ENCODE results near the gene RAB1B.

RAB1B gene

GRCh38 chr11:66322732-66323427, 54.4 kb downstream of the RAB1B start:
- no peak for DNase-seq (ENCODE audit: low spot score)

- DNase-seq (ENCODE audit: low spot score): no peak
These were observed 55.2 kb downstream of the RAB1B start for GRCh38 chr11:66323684-66324083.

GRCh38 chr11:66324664-66325063, 56.2 kb downstream of the RAB1B start:
- DNase-seq (ENCODE audit: low spot score): no peak

- DNase-seq (ENCODE audit: low spot score): no peak
These were observed 56.8 kb downstream of the RAB1B start for GRCh38 chr11:66325263-66325671.

- no peak for DNase-seq (ENCODE audit: low spot score)
These were observed 58.0 kb downstream of the RAB1B start for GRCh38 chr11:66326261-66327111.

Measured in globus pallidus (tissue), 1 donor.